HL-60/S4 treated with phorbol 12-myristate 13-acetate at 8.2 ng/mL for 4 days and 3 days (cell line): ENCODE data around the gene MUC13.

Experiments
- in situ Hi-C: fragments of 300-500 bp; cut with MboI; formaldehyde crosslinking; loops from 2 replicates; pipeline ENCODE4 v1.15.0; 2022; ENCODE audit warnings: low sequenced_read_pairs

MUC13 gene

GRCh38 chr3:124879337-124879680 lies 55.2 kb downstream of the MUC13 start:
- in situ Hi-C loops, result no loop called here

GRCh38 chr3:124878561-124879336 lies 55.8 kb downstream of the MUC13 start:
- in situ Hi-C loops, result no loop called here

GRCh38 chr3:124877674-124878073 lies 56.9 kb downstream of the MUC13 start:
- in situ Hi-C loops, result no loop called here

DNA sequence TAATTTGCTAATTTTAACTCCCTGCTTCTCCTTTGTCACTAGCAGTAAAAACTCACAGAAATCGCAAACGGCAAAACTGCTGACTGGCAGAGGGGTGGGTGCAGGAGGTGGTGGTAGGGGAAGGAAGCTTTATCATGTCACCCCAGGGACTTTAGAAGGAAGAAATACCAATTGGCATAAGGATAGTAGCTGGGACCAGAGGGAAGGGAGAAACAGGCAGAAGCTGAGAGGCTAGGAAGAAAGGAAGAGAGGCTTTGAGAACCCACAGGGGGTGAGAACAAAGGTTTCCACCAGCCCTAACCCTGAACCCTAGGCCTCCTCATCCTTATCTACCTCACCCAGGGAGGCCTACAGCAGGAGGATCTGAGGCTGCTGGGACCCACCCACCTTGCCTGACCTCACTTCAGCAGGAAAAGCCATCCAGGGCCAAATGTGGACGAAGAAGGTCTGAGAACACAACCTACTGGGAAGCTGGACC lies 58.1 kb downstream of the MUC13 start:
- in situ Hi-C loops, result no loop called here

DNA sequence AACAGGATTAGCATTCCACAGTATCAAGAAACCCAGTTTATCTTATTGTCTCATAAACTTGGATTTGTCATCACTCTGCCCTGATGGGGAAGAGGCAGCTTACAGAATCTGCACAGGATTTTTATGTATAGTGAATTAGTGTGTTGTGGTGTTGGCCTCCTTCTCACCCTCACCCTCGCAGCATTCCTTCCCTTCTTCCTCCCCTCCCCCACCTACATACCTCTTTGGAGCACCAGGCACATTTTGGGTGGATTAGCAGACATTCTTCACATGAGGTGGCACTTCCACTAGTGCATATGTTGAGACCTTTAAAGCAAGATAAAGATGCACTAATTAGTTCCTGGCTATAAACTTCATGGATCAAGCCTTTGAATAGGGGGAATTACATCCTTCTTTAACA lies 61.3 kb downstream of the MUC13 start:
- in situ Hi-C loops, result no loop called here

GRCh38 chr3:124867511-124867910 lies 67.0 kb downstream of the MUC13 start:
- in situ Hi-C loops, result no loop called here

- in situ Hi-C loops, result no loop called here
Measured at GRCh38 chr3:124862006-124862405, 72.5 kb downstream of the MUC13 start.

DNA sequence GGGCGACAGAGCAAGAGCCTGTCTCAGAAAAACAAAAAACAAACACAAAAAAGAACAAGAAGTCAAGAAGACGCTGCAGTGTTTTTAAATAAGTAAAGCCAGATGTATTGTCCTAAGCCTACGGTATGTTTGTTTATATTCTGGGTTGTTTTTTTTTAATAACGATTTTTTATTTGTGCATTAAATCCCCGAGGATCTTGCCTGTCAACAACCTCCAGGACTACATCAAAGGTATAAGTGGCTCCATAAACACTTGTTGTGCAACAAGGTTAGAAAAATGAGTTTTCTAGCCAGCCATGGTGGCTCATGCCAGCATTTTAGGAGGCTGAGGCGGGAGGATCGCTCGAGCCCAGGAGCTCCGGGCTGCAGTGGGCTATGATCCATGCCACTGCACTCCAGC lies 73.5 kb downstream of the MUC13 start:
- in situ Hi-C loops, result no loop called here

DNA sequence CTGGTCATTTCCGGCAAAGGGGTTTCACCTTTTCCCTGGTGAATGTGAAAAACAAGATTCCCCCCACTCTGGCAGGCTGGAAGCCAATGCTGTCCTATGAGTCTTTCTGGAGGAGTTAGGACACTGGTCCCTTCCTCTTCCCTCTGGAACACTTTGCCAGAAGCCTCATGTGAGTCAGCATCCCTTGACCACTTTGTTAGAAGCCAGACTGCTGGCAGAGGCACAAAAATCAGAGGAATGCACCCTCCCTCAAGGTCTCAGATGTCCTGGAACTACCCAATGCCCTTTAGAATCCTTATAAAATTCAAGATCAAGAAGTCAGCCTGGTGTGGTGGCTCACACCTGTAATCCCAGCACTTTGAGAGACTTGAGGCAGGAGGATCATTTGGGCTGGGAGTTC lies 74.0 kb downstream of the MUC13 start:
- in situ Hi-C loops, result no loop called here

DNA sequence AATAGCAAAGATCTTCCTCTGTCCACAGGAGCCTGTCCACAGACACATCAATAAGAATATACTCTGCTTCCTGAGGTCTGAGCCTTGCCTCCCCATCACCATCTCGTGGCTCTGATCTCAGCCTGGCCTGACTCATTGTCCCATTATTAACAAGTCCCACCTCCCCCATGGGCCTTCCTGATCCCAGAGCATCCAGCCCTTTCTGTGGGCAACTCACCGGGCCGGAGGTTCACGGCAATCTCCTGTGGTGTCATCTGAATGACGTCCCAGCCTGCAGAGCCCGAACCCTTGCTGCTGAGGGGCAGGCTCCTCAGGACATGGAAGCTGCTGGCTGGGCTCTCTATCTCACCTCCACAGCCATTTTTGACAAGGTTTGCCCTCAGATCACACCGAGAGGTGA lies 75.5 kb downstream of the MUC13 start:
- in situ Hi-C loops, result no loop called here

DNA sequence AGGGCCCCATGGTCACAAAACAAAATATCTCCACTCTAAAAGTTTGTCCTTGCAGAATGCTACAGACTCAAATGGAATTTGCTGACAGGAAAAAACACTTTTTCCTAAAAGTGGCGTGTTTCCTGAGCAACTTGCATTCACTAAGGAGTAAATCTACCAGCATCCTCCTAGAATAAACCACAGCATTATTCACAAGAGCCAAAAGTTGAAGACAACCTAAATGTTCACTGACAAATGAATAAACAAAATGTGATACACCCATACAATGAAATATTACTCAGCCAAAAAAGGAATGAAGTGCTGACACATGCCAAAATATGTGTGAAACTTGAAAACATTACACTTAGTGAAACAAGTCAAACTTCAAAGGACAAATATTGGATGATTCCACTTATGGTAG lies 76.3 kb downstream of the MUC13 start:
- in situ Hi-C loops, result no loop called here

DNA sequence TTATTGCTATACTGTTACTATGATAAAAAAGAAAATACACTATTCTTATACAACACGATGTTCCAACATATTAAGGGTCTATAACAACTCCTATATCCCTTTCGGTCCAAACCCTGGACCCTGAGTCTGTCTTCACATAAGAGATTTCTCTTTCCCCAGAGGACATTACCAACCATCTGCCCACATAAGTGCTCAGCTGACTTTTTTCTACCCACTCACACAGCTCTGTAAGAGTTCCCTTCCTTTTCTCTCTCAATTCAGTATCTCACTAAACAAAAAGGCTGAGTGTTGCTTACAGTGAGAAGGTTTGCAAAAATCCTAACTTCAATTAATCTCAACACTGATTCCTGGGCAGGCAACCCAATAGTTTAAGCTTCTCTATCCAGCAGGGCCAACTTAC lies 77.9 kb downstream of the MUC13 start:
- in situ Hi-C loops, result no loop called here
